Immature natural killer cell (primary cell): ENCODE measurements around the gene LLPH. TPM values are rescaled to one million over a fixed set of nuclear protein-coding genes. Genes with fewer than 3 reads are reported as not detected.

Experiments
- DNase-seq, 3 donors: peaks; one replicate each; pipeline ENCODE4 v3.0.0; 2022; ENCODE audit warnings: mixed read lengths in 1 of 3
- H3K27ac Mint-ChIP-seq, 6 donors: one replicate each; pipeline ENCODE4 v1.8.0; 2020; ENCODE audit warnings: mixed read lengths in 6 of 6, mild to moderate bottlenecking in 5 of 6, inconsistent platforms in 4 of 6, moderate library complexity in 3 of 6
- H3K27me3 Mint-ChIP-seq, 3 donors: one replicate each; pipeline ENCODE4 v1.8.0; 2020 to 2021; ENCODE audit warnings: low read depth in 3 of 3, mild to moderate bottlenecking in 3 of 3, mixed read lengths in 3 of 3, moderate library complexity in 3 of 3, inconsistent platforms in 1 of 3
- H3K36me3 Mint-ChIP-seq, 3 donors: one replicate each; pipeline ENCODE4 v1.8.0; 2020; ENCODE audit warnings: mixed read lengths in 3 of 3, inconsistent platforms in 2 of 3, mild to moderate bottlenecking in 2 of 3
- H3K4me1 Mint-ChIP-seq, 2 donors: one replicate each; pipeline ENCODE4 v1.8.0; 2020; ENCODE audit warnings: inconsistent platforms in 2 of 2, mild to moderate bottlenecking in 2 of 2, mixed read lengths in 2 of 2, moderate library complexity in 1 of 2
- H3K4me3 Mint-ChIP-seq, 5 donors: one replicate each; pipeline ENCODE4 v1.8.0; 2020; ENCODE audit warnings: mild to moderate bottlenecking in 5 of 5, mixed read lengths in 5 of 5, inconsistent platforms in 3 of 5, moderate library complexity in 3 of 5
- H3K9me3 Mint-ChIP-seq, 6 donors: one replicate each; pipeline ENCODE4 v1.8.0; 2020; ENCODE audit warnings: mild to moderate bottlenecking in 6 of 6, mixed read lengths in 6 of 6, inconsistent platforms in 4 of 6, moderate library complexity in 3 of 6
- polyA plus RNA-seq, 3 donors: library from polyadenylated mRNA; unstranded; fragments of 300-500 nt; fragmentation: Illumina TruSeq; gene quantifications; one replicate each; pipeline ENCODE4 v1.2.3, GENCODE V29; 2021

Gene LLPH
- polyA plus RNA-seq, 3 donors from 2014 or later, result 34.9 to 44.1 (median 36.4) TPM

- H3K36me3 Mint-ChIP-seq, result peaks cover 7 to 15% (median 11%) of the 10 kb centered on the region in 3 donors
- H3K4me1 Mint-ChIP-seq, result peaks cover 35 to 50% of the 10 kb centered on the region in 2 donors
- peak overlapping the region in 3 of 6 donors; percentile 11 to 39 (median 32) for H3K27ac Mint-ChIP-seq
Measured at GRCh38 chr12:66132408-66132807, 1.9 kb upstream of the LLPH start.

DNA sequence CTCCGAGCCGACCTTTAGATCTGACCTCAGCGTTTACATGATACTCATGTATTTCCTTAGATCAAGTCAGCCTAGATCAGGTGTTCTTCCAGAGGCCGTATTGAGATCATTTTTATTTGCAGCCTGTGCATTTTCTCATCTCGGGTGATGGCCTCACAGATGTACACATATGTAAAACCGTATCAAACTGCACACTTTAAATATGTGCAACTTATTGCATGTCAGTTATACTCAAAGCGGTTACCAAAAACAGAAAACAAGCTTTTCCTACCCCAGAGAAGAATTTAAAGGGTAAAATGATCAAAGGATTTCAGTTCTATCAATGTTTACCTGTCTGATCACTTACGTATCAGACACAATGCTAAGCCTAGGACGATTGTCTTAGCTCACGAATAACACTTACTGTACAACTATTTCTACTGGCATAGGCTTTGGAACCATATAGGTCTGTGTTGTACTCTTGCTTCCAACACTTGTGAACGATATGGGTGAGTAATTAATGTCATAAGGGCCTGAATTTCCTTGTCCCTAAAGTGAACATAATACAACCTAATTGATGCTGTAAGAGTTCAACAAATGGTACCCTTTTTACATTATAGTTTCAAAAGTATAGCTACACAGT is 628 bp upstream of the LLPH start:
- peak overlapping the region; percentile 94 to 99 (median 98) for H3K27ac Mint-ChIP-seq
- H3K9me3 Mint-ChIP-seq, result no peaks in the 10 kb centered on the region
- peaks cover 8 to 17% (median 10%) of the 10 kb centered on the region in 3 donors for H3K36me3 Mint-ChIP-seq
- peak overlapping the region; percentile 94 to 98 (median 96) for H3K4me3 Mint-ChIP-seq
- peaks cover 5 to 12% (median 7%) of the 10 kb centered on the region in 3 donors for H3K27me3 Mint-ChIP-seq
- H3K4me1 Mint-ChIP-seq, result peaks cover 44 to 59% of the 10 kb centered on the region in 2 donors
- no peak for DNase-seq

More at GRCh38 chr12:66132408-66132807, 1.9 kb upstream of the LLPH start:
- H3K4me3 Mint-ChIP-seq, result peak overlapping the region in 4 of 5 donors; percentile 17 to 59 (median 50)
- peaks cover 5 to 12% (median 7%) of the 10 kb centered on the region in 3 donors for H3K27me3 Mint-ChIP-seq
- no peak for DNase-seq
- H3K9me3 Mint-ChIP-seq, result no peaks in the 10 kb centered on the region

GRCh38 chr12:66129934-66130266 is 650 bp downstream of the LLPH start:
- DNase-seq, result peak in 1 of 3 donors; percentile 15
- Mint-ChIP-seq H3K4me1 (peaks cover 51 to 72% of the 10 kb centered on the region in 2 donors), H3K36me3 (peaks cover 17 to 26% (median 17%) of the 10 kb centered on the region in 3 donors)

DNA sequence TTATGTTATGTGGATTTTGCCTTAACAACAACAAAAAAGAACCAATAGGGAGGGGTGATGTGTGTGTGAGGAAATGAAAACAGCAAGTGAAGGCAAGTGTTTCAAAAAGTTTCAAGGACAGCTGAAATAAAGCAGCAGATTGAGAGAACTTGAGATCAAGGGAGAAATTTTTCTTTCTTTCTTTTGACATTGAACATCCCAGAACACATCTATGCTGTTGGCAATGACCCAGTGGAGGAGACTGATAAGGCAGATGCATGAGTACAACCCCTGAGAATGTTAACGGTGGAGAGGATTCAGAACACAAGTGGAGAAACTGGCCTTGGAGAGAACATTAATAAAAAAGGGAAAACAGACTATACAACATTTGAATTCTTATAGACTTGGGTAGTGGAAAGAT is 2.9 kb downstream of the LLPH start:
- Mint-ChIP-seq H3K4me3 (peak overlapping the region in 1 of 5 donors; percentile 5), H3K27me3 (peaks cover 5 to 13% (median 7%) of the 10 kb centered on the region in 3 donors), H3K36me3 (peaks cover 24 to 37% (median 36%) of the 10 kb centered on the region in 3 donors), H3K9me3 (no peaks in the 10 kb centered on the region), H3K27ac (peak overlapping the region in 1 of 6 donors; percentile 75), H3K4me1 (peaks cover 56 to 84% of the 10 kb centered on the region in 2 donors)
- no peak for DNase-seq

More at GRCh38 chr12:66129934-66130266, 650 bp downstream of the LLPH start:
- Mint-ChIP-seq H3K9me3 (no peaks in the 10 kb centered on the region), H3K4me3 (peak overlapping the region; percentile 94 to 98 (median 96)), H3K27me3 (peaks cover 5 to 13% (median 7%) of the 10 kb centered on the region in 3 donors), H3K27ac (peak overlapping the region; percentile 94 to 99 (median 98))

DNA sequence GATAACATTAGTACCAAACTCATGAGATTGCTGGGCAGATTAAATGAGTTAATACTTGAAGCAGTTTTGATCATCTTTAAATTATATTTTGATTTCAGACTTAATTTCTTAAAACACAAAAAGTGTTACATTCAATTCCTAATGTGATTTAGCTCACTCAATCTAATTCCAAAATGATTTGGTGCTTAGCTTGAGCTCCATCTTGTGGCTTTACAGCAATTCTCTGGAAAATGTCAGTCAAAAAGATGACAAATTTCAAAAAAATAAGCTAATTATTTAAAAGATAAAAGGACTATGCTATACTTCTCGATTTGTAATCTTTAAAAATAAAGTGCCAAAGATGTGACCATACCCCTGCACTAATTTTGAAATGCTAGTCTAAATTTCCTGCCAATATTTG is 10.1 kb downstream of the LLPH start:
- H3K27me3 Mint-ChIP-seq, result peaks cover 0 to 2% (median 0%) of the 10 kb centered on the region in 3 donors
- H3K27ac Mint-ChIP-seq, result peak overlapping the region in 1 of 6 donors; percentile 6
- no peak for DNase-seq
- H3K4me1 Mint-ChIP-seq, result peaks cover 18 to 35% of the 10 kb centered on the region in 2 donors
- H3K36me3 Mint-ChIP-seq, result peaks cover 22 to 39% (median 22%) of the 10 kb centered on the region in 3 donors
- no peaks in the 10 kb centered on the region for H3K9me3 Mint-ChIP-seq
- no peak overlapping the region for H3K4me3 Mint-ChIP-seq

DNA sequence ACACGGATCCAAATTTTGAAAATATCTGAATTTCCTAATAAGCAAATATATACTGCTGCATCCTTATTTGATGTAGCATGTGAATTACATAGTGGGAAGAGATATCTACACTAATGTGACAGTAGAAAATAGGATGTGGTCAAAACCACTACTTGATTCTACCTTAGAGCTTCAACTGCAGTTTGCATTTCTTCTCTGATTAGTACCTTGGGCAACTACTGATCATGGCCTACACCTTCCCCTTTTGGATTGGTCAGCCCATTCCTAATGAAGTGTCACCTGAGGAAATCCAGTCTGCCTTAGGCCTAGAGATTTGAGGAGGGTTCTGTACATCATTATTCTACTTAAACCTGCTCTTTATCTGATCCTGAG is 10.7 kb downstream of the LLPH start:
- Mint-ChIP-seq H3K4me1 (peaks cover 13 to 28% of the 10 kb centered on the region in 2 donors), H3K36me3 (peaks cover 16 to 33% (median 18%) of the 10 kb centered on the region in 3 donors), H3K27me3 (no peaks in the 10 kb centered on the region)

GRCh38 chr12:66119229-66119869 is 11.2 kb downstream of the LLPH start:
- Mint-ChIP-seq H3K27me3 (no peaks in the 10 kb centered on the region), H3K4me3 (no peak overlapping the region), H3K27ac (peak overlapping the region in 3 of 6 donors; percentile 0 to 7 (median 0)), H3K36me3 (peaks cover 11 to 28% (median 15%) of the 10 kb centered on the region in 3 donors), H3K4me1 (peaks cover 12 to 23% of the 10 kb centered on the region in 2 donors), H3K9me3 (no peaks in the 10 kb centered on the region)
- no peak for DNase-seq

More for the DNA sequence above, 10.7 kb downstream of the LLPH start:
- Mint-ChIP-seq H3K27ac (peak overlapping the region in 3 of 6 donors; percentile 0 to 7 (median 6)), H3K9me3 (no peaks in the 10 kb centered on the region), H3K4me3 (no peak overlapping the region)
- no peak for DNase-seq

GRCh38 chr12:66118240-66118891 is 12.2 kb downstream of the LLPH start:
- Mint-ChIP-seq H3K4me3 (no peak overlapping the region), H3K27ac (no peak overlapping the region), H3K36me3 (peaks cover 9 to 21% (median 11%) of the 10 kb centered on the region in 3 donors), H3K9me3 (no peaks in the 10 kb centered on the region), H3K27me3 (peaks cover 0 to 2% (median 0%) of the 10 kb centered on the region in 3 donors), H3K4me1 (peaks cover 8 to 17% of the 10 kb centered on the region in 2 donors)
- no peak for DNase-seq

DNA sequence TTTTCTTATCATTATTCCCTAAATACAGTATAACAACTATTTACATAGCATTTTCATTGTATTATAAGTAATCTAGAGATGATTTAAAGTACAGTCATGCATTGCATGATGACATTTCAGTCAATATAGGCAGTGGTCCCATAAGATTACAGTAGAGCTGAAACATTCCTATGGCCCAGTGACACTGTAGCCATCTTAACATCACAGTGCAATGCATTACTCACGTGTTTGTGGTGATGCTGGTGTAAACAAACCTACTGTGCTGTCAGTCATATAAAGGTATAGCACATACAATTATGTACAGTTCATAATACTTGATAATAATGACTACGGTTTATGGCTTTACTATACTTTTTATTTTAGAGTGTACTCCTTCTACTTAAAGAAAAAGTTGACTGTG is 13.3 kb downstream of the LLPH start:
- peaks cover 8 to 17% of the 10 kb centered on the region in 2 donors for H3K4me1 Mint-ChIP-seq
- H3K9me3 Mint-ChIP-seq, result no peaks in the 10 kb centered on the region
- peaks cover 2 to 14% (median 9%) of the 10 kb centered on the region in 3 donors for H3K36me3 Mint-ChIP-seq
- peaks cover 0 to 2% (median 0%) of the 10 kb centered on the region in 3 donors for H3K27me3 Mint-ChIP-seq
- H3K4me3 Mint-ChIP-seq, result no peak overlapping the region
- DNase-seq, result no peak
- no peak overlapping the region for H3K27ac Mint-ChIP-seq

DNA sequence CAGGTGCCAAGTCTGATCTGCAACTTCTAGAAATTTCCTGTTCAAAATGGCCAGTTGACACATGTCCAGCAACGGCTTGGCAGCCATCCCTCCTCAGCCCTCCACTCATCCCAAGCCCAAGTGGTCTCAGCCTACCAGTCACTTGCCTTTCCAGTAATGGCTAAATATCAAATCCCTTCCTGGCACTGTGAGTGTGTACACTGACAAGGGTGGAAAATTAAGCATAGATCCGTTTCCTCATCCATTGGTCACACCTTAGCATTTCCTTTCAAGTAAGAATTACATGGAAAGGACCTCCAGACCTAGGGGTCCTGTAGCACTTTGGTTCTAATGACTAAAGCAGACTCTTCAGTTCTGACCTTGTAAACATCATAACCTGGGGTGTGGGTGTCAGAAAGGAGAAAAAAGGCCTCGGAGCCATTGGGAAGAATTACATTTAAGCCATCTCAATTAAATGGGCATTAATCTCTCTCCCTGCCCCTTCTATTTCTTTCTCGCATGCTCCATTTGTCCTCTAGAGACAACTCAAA is 15.4 kb downstream of the LLPH start:
- Mint-ChIP-seq H3K36me3 (peaks cover 0 to 7% (median 6%) of the 10 kb centered on the region in 3 donors), H3K27ac (no peak overlapping the region), H3K4me3 (no peak overlapping the region), H3K9me3 (no peaks in the 10 kb centered on the region), H3K27me3 (peaks cover 0 to 2% (median 1%) of the 10 kb centered on the region in 3 donors), H3K4me1 (peaks cover 6 to 9% of the 10 kb centered on the region in 2 donors)
- no peak for DNase-seq

DNA sequence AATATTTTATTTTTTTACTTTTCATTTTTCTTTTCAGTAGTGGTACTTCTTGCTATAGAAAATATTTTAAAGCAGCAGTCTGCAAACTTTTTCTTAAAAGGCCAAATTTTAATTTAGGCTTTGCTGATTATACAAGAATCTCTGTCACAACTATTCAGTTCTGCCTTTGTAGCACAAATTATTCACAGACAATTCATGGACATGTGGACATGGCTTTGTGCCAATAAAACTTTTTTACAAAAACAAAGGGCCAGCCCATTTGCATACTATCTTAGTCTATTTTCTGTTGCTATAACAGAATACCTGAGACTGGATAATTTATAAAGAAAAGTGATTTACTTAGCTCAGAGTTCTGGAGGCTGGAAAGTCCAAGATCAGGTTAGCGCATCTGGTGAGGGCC is 17.1 kb downstream of the LLPH start:
- H3K36me3 Mint-ChIP-seq, result peaks cover 0 to 3% (median 0%) of the 10 kb centered on the region in 3 donors
- H3K27ac Mint-ChIP-seq, result no peak overlapping the region
- H3K4me3 Mint-ChIP-seq, result no peak overlapping the region
- H3K9me3 Mint-ChIP-seq, result no peaks in the 10 kb centered on the region
- H3K27me3 Mint-ChIP-seq, result peaks cover 0 to 2% (median 1%) of the 10 kb centered on the region in 3 donors
- DNase-seq, result no peak
- no peaks in the 10 kb centered on the region for H3K4me1 Mint-ChIP-seq

DNA sequence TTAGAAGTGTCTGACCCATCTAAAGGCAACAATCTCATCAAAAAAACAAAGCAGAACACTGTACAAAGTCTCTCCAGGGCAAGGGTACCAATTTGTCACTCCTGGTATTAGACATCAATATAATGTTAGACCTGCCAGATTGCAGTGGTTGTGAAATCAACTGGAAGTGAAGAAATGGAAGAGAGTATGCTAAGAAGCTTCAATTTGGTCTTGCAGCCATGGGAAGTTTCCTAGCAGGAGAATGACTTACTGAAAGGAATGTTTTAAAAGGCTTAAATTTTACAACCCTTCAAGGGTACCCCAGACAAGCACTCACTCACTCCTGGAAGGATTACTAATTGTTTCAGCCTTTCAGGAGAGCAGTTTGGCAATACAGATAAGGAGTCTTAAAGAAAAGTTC is 18.9 kb downstream of the LLPH start:
- H3K27ac Mint-ChIP-seq, result no peak overlapping the region
- no peak overlapping the region for H3K4me3 Mint-ChIP-seq
- DNase-seq, result no peak
- peaks cover 0 to 2% (median 1%) of the 10 kb centered on the region in 3 donors for H3K27me3 Mint-ChIP-seq
- H3K9me3 Mint-ChIP-seq, result no peaks in the 10 kb centered on the region
- H3K4me1 Mint-ChIP-seq, result peaks cover 2 to 6% of the 10 kb centered on the region in 2 donors
- peaks cover 0 to 3% (median 0%) of the 10 kb centered on the region in 3 donors for H3K36me3 Mint-ChIP-seq

DNA sequence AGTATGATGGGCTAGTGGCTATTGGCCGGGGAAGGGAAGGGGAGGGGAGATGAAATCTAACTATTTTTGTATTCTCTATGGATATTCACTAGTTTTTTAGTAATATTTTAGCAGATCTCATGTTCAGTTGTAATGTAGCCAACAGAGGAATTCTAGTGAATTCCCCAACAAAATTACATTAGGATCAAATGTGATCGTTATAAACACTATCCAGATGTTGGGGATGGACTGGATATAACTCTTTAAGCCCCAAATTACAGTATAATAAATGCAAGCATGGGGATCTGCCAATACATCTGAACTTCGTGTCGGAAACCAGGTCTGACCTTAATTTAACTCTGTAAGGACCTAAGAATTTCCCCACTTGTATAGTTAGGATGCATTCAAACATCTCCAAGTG is 21.5 kb downstream of the LLPH start:
- DNase-seq, result no peak
- H3K9me3 Mint-ChIP-seq, result no peaks in the 10 kb centered on the region
- no peak overlapping the region for H3K4me3 Mint-ChIP-seq
- H3K27ac Mint-ChIP-seq, result no peak overlapping the region
- H3K36me3 Mint-ChIP-seq, result peaks cover 0 to under 1% (median 0%) of the 10 kb centered on the region in 3 donors
- H3K27me3 Mint-ChIP-seq, result peaks cover 0 to 5% (median 1%) of the 10 kb centered on the region in 3 donors
- peaks cover 2 to 6% of the 10 kb centered on the region in 2 donors for H3K4me1 Mint-ChIP-seq
